ENCODE data around the gene KRTAP27-1.

DNA sequence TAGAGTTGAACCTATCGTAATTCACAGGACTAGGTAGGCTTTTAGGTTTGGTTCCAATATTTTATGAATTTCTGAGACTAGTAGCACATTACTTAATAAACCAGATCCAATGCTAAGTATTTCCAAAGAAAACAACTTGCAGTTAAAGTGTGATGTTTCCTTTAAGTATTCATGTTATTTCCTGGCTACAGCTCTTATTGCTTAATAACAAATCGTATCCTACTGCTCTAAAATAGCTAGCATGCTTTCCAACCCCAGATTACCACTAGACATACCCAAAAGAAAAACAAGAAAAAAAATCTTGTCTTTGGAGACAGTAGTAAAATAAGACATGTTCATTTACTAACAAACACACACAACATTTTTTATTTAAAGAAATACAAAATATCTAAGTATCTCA, 898 bp downstream of the KRTAP27-1 start:
- TF ChIP-seq GATA2 (IDR thresholded peaks at IDR 0.05; ENCODE audit: low read depth, low read length) (no peak), GATA3 (IDR thresholded peaks at IDR 0.05; ENCODE audit: low read depth, low read length) (no peak)
